Pancreas (tissue), 10 donors: Measurements from ENCODE around the gene NQO2. TPM values are rescaled to one million over a fixed set of nuclear protein-coding genes. Genes with fewer than 3 reads are reported as not detected.
"Not testable (repeated sequence)": the region's sequence is repeated elsewhere in the genome, so short reads cannot be mapped to it uniquely, and the experiment has no call there.

Experiments used
- ATAC-seq, 4 donors: fragments of 200-7000 bp; cut with Tn5 transposase; one replicate each; pipeline versions ENCODE4 v1.8.0 to v1.9.1; 2020; ENCODE audit warnings: mild to moderate bottlenecking in 4 of 4, moderate library complexity in 4 of 4
- DNase-seq, 6 donors: peaks; one replicate each; pipeline ENCODE4 v3.0.0-alpha.2; 2020
- FAIRE-seq: peaks from 2 replicates; lab custom pipeline; 2012; peaks lifted over from hg19 to GRCh38; lab: Jason Lieb, UNC
- H3K27ac ChIP-seq, 4 donors: fragments of 200-600 bp; sonication (generic); 1 replicate in 3 of 4; 2 replicates in 1 of 4; pipeline versions ENCODE4 v1.5.0 to v1.8.0; 2020
- H3K27me3 ChIP-seq, 4 donors: fragments of 200-600 bp; one replicate each; pipeline ENCODE4 v1.8.0; 2021
- H3K36me3 ChIP-seq, 3 donors: fragments of 200-600 bp; sonication (generic) in 1 of 3; one replicate each; pipeline versions ENCODE4 v1.5.0 to v1.8.0; 2020 to 2021
- H3K4me1 ChIP-seq, 3 donors: fragments of 200-600 bp; one replicate each; pipeline ENCODE4 v1.8.0; 2021
- H3K4me3 ChIP-seq, 4 donors: fragments of 200-600 bp; sonication (generic) in 2 of 4; one replicate each; pipeline versions ENCODE4 v1.5.0 to v1.8.0; 2020 to 2021
- H3K9me3 ChIP-seq, 4 donors: fragments of 200-600 bp; one replicate each; pipeline ENCODE4 v1.8.0; 2021
- CTCF ChIP-seq, 4 donors: fragments of 200-600 bp; sonication (generic) in 3 of 4; IDR thresholded peaks; one replicate each; pipeline versions ENCODE4 v1.5.0 to v1.8.0; 2021; ENCODE audit warnings: antibody characterized with exemption in 4 of 4
- WGBS, 2 donors: extraction: QIAGEN DNeasy Blood & Tissue Kit; methylation state at CpG; one replicate each; pipeline ENCODE4 v1.1.7; 2013; 5-methylcytosine and 5-hydroxymethylcytosine counted together
- intact Hi-C, 3 donors: fragments of 100-400 bp; cut with DNase I; formaldehyde crosslinking; loops; one replicate each; pipeline versions ENCODE4 v1.11.1 to v1.14.2; 2022
- polyA plus RNA-seq, 2 donors: library from polyadenylated mRNA; stranded (reverse); fragments of 200-250 nt; gene quantifications; one replicate each; pipeline ENCODE4 v1.2.3, GENCODE V29; 2013
- total RNA-seq, 6 donors: library from RNA; stranded (reverse); fragmentation: NEBNext Ultra II Directional in 4 of 6; extraction: Animal tissue kit (Norgen Biotek cat#: 25700) in 4 of 6; gene quantifications; one replicate each; pipeline versions ENCODE4 v1.2.1 to v1.2.4, GENCODE V29; 2021 to 2023
- donor health status: healthy with polysubstance abuse.
- donor health status: DM: no; HTN: no; CAD: no; lungs with moderate emphysema.
- donor health status: DM: no; HTN: no; CAD: no.
- donor health status: control.
- donor health status: control.
- donor health status: Bipolar disorder and iron deficiency.
- donor health status: DM: yes; HTN: yes; CAD: no.
- donor health status: DM: no; HTN: no; CAD: no.
- donor health status: DM: no; HTN: no; CAD: no.
- donor health status: DM: yes; HTN: yes; CAD: no.

The NQO2 gene
- total and polyA plus RNA-seq, 8 donors: 12.7 to 23.0 (median 21.1) TPM

DNA sequence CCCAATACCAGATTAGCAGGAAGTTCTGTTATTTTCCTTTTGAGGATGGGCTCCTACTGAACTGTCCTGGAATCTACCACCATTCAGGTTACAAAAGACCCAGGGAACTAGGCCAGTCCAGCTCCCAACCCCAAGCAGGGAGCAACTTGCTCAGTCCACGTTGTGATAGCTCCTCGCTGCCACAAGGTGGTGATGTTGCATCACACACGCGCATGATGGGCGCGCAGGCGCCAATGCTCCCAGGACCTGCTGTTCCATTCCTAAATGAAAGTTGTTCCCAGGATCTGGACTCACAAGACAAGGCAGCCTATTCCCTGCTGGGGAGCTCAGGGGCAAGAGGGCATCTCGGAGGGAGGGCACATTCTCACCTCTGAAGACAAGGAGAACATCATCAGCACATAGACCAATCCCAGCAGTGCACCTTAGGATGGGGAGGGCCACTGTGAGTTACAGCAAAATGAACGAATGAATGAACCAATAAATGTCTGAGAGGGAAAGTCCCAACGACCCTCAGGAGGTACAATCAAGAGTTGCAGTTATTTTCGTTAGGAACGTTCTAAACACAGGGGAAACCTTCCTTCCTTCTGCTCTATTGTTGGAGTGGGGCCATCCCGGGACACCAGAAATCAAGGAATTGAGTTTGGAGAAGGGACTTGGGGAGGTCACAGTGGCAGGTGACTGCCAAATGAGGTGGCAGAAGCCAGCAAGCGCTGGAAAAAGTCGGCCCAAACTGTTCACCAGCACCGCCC is 1.3 kb upstream of the NQO2 start:
- ATAC-seq (peak; percentile 67 to 86 (median 80)), FAIRE-seq (peak; percentile 89), DNase-seq (peak in 1 of 6 donors; percentile 44)
- H3K36me3 ChIP-seq, H3K27me3 ChIP-seq, H3K9me3 ChIP-seq: not testable (repeated sequence)
- intact Hi-C loops: loop anchor here in 2 of 3 donors (2.0 to 5.0 kb wide), 2 partner anchors 58 to 59 kb away; no protein-coding TSS in a partner anchor
- Histone ChIP-seq H3K27ac (peak overlapping the region in 1 of 4 donors; percentile 72), H3K4me1 (peaks cover 0 to 13% (median 8%) of the 10 kb centered on the region in 3 donors), H3K4me3 (peak overlapping the region in 2 of 4 donors; percentile 65 to 82)
- peak; percentile 37 to 56 (median 44) for TF ChIP-seq CTCF (IDR thresholded peaks at IDR 0.05)
- 8 to 13% methylated on average over 10 to 11 of the region's 16 CpGs for WGBS, 2 donors

- FAIRE-seq (no peak), ATAC-seq (peak; percentile 21 to 54 (median 37)), DNase-seq (no peak)
- TF ChIP-seq CTCF (IDR thresholded peaks at IDR 0.05): no peak
- intact Hi-C loops: loop anchor here in 2 of 3 donors (2.0 to 5.0 kb wide), 2 partner anchors 58 kb away; no protein-coding TSS in a partner anchor
- H3K36me3 ChIP-seq: no peaks in the 10 kb centered on the region
- H3K27me3 ChIP-seq: no peaks in the 10 kb centered on the region
- WGBS, 2 donors: 2 to 3% methylated on average over 30 of the region's 30 CpGs
- peak overlapping the region; percentile 23 to 82 (median 48) for H3K4me3 ChIP-seq
- H3K9me3 ChIP-seq: no peaks in the 10 kb centered on the region
- H3K27ac ChIP-seq: peak overlapping the region; percentile 45 to 72 (median 62)
- H3K4me1 ChIP-seq: peaks cover 0 to 13% (median 8%) of the 10 kb centered on the region in 3 donors
Observed at GRCh38 chr6:2998998-2999617, 586 bp upstream of the NQO2 start.

DNA sequence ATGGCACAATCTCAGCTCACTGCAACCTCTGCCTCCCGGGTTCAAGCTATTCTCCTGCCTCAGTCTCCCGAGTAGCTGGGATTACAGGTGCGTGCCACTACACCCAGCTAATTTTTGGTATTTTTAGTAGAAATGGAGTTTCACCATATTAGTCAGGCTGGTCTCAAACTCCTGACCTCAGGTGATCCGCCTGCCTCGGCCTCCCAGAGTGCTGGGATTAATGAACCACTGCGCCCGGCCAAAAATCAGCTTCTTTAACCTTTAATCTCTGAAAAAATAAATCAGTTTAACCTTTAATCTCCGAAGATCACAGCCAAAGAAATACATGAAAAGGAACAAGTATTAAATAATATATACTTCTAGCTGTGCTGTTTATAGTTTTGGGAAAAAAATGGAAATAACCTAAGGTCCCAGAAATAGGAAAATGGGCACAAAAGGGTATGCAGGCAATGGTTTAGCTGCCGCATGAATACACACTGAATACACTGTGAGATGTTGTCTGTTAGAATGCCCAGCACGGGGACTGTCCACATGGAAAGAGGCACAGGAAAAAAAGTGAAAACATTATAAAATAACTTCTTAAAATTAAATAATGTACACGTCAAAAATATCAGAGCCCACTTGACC is 1.6 kb downstream of the NQO2 start:
- FAIRE-seq: no peak
- ATAC-seq: no peak
- TF ChIP-seq CTCF (IDR thresholded peaks at IDR 0.05): no peak
- H3K36me3 ChIP-seq: no peaks in the 10 kb centered on the region
- no peak overlapping the region for H3K27ac ChIP-seq
- intact Hi-C loops: no loop called here
- H3K27me3 ChIP-seq: no peaks in the 10 kb centered on the region
- no peak for DNase-seq
- peaks cover 0 to 13% (median 8%) of the 10 kb centered on the region in 3 donors for H3K4me1 ChIP-seq
- H3K4me3 ChIP-seq: no peak overlapping the region
- 86 to 88% methylated on average over 11 of the region's 11 CpGs for WGBS, 2 donors
- H3K9me3 ChIP-seq: no peaks in the 10 kb centered on the region

GRCh38 chr6:3001773-3002293 is 2.1 kb downstream of the NQO2 start:
- DNase-seq (no peak), ATAC-seq (peak in 3 of 4 donors; percentile 5 to 24 (median 11)), FAIRE-seq (no peak)
- Histone ChIP-seq H3K36me3 (no peaks in the 10 kb centered on the region), H3K4me3 (no peak overlapping the region), H3K27me3 (no peaks in the 10 kb centered on the region), H3K27ac (no peak overlapping the region), H3K4me1 (peaks cover 0 to 13% (median 8%) of the 10 kb centered on the region in 3 donors), H3K9me3 (no peaks in the 10 kb centered on the region)
- intact Hi-C loops: no loop called here
- WGBS, 2 donors: 42 to 55% methylated on average over 2 of the region's 2 CpGs
- TF ChIP-seq CTCF (IDR thresholded peaks at IDR 0.05): peak; percentile 16 to 55 (median 36)

- intact Hi-C loops, H3K9me3 ChIP-seq: not testable (repeated sequence)
Observed at GRCh38 chr6:3003226-3003625, 3.5 kb downstream of the NQO2 start.

More at GRCh38 chr6:3003226-3003625, 3.5 kb downstream of the NQO2 start:
- H3K4me1 ChIP-seq: peaks cover 0 to 13% (median 8%) of the 10 kb centered on the region in 3 donors
- not testable (repeated sequence) for H3K27ac ChIP-seq, DNase-seq, H3K27me3 ChIP-seq, ATAC-seq, H3K36me3 ChIP-seq, H3K4me3 ChIP-seq, FAIRE-seq
- WGBS, 2 donors: 64 to 71% methylated on average over 4 of the region's 5 CpGs
